NCI-H1417 (cell line): ENCODE results near the gene COL6A3.

Source experiments
- DNase-seq, 3 experiments: peaks; one replicate each; lab custom pipeline; 2025; lab: John Stamatoyannopoulos, UW

Gene COL6A3

DNA sequence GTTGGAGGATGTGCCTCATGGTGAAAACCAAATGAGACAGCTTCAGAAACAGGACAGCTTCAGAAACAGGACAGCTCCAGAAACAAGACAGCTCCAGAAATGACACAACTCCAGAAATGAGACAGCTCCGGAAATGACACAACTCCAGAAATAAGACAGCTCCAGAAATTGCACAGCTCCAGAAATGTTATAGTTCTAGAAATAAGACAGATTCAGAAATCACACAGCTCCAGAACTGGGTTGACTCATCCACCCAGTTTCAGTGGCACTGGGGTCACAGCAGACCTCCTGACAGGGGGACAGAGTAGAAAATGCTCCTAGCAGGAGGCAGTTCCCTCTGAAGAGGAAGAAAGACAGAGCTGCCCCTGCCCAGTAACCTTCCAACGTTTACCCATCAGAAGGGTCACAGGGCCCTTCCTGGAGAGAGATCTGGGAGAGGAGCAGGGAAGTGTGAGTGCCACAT, 26.9 kb upstream of the COL6A3 start:
- DNase-seq, result no peak

DNA sequence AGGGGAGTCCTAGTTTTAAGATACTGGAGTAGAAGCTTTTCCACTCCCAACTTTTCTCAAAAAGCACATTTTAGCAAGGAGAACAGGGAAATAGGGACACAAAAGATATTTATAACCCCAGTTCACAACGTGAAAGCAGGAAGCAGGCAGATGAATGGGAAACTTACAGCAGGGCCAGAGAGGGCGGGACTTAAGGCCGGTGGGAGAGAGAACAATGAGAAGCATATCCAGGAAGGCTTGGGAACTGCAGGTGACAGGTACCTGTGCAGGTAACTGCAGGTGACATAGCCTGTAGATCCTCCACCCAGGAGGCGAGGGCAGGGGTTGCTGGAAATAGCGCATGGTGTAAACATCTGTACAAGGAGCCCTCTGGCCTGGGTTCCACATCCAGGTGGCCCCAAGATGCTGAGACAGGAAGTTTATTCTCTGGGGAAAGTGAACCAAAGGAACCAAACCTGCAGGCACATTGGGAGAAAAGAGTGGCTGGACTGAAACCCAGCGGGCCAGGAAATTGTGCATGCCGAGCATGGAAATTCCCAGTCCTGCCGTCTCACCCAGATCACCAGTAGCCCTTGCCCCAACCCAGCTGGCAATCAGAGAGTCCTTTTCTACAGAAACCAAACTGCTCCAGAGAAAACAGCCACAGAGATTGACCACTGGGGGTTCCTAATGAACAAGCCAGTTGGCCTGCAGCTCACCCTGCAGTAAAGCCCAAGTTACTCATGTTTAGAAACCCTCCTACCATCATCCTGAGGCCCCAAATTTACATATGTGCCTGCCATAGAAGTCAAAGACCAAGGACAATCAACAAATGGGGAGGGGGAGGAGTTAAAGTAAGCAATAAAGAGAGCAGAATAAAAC, 24.3 kb upstream of the COL6A3 start:
- peak; percentile 5 to 56 (median 14) for DNase-seq

DNA sequence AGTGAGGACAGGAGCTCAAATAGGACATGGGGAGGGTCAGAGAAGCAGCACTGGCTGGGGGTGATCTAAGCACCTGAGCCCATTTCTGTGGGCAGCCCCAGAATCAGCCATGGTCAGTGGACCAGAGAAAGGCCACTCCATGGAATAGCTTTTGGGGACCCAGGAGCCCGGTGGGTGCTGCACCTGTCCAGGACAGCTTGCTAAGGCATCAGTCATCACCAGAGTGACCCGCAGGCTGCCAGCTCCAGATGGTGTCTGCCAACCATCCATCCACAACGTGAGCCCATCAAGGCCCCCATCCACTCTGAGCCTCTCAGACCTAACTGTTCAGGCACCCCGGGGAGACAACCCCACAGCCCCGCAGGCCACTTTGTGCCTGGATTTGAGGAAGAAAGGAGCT, 23.6 kb upstream of the COL6A3 start:
- no peak for DNase-seq

DNA sequence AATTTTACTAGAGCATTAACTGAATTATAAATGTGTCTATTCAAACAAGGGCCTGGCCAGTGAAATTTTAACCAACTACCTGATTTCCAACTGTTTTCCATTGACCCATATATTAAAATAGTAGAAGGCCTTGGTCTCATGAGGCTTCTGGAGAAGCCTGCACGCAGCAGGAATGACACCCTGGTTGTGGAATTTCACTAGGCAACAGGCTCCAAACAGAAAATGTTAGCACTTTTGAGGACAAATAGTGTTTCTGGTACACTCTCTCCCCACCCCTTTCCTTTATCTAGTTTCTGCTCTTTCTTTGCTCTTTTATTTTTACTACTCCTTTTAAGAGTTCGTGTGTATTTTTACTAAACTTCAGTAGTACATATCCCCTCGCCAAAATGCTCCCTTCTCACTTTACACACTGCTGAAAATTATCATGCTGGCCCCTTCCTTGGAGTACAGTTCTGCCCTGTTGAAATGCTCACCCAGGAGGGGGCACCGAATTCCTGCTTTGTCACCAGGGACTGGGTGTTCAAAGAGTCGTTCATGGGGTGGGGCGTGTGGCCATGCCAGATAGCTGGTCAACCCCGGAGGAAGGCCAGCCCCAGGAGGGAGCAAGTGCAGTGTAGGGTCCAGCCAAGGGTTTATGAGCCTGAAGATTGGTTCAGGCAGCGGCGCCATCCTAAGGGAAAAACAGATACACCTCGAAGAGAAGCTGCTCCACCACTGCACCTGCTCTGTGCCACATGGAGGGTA, 22.1 kb upstream of the COL6A3 start:
- no peak for DNase-seq

DNA sequence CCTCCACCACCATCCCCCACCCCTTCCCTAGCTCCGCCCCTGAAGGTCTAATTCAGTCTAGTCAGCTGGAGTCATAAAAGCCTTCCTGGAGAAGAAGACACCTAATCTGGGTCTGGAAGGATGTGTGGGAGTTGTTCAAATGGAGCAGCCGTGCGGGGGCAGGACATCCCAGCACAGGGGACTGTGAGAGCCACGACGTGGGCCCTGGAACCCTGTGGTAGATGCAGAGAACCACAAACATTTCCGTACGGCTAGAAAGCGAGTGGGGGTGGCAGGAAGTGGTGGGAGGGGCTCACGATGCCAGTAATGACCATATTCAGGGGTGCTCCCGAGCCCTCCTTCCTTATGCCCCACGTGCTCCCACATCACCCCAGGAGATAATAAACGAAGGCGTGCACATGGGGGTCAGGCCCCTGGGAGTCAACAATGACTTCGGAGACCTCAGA, 20.9 kb upstream of the COL6A3 start:
- no peak for DNase-seq

DNA sequence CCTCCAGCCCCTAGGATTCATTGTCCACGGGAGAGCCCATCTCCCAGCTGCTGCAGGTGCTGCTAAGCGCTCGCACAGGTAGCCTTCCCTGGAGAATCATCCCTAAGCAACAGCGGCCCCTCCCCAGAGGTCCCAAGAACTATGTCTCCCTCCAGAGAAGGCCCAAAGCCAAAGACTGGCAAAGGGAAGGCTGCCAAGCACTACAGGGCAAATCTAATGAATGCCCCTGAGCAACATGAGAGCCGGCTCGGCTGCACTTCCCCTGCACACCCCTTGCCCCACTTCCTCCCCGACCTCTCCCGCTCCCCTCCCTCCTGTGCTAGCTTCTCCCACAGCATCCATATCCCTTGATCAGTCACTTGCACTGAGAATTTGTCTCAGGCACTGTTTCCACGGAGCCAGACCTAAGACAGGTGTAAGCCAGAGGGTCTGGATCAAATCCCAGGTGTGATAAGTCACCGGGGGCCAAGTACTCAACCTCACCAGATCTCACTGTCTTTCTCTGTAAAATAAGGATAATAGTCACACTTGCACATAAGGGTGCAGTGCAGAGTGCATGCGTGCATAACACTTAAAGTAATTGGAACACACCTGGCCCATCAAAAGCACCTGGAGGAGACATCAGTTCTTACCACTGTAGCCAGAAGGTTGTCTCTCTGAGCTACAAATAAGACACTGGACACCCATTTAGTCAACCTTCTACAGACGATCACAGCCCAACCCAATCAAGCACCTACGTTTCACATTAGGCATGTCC, 20.1 kb upstream of the COL6A3 start:
- DNase-seq, result peak in 2 of 3 experiments; percentile 24 to 29

DNA sequence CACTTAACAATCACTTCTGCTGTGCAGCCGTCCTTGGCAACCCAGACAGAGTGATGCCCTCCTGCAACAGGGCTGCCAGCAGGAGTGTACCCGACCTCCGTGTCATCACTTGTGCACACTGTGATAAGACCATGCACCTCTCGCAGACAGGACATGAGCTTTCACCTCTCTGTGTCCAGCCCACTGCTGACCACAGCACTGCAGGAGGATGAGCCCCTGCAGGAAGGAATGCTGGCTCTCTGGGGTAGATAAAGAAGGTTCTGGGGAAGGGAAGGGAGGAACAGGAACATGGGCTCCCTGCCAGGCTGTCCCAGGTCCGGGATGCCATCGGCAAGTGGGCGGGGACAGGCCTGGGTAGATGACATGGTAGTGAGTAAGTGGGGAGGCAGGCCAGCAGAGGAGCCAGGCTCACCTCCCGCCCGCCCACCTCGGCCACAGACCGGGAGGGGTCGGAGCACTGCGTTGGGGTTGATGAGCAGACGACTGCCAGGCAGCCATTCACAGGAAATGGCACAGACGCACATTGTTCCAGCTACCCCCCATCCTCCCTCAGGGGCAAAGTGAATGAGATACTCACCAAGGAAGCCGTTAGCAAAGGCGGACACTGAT, 18.6 kb upstream of the COL6A3 start:
- DNase-seq, result no peak

DNA sequence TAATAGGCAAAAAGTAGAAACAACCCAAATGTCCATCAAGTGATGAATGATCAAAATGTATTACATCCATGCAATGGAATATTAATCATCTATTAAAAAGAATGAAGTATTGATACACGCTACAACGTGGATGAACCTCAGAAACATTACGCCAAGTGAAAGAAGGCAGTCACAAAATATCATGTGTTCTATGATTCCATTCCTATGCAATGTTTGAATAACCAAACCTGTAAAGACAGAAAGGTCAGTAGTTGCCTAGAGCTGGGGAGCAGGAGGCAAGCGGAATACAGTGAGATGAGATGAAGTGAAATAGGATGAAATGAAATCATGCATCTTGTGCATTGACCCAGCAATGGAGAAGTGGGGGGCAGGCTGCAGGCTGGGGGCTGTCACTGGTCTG, 17.9 kb upstream of the COL6A3 start:
- no peak for DNase-seq

DNA sequence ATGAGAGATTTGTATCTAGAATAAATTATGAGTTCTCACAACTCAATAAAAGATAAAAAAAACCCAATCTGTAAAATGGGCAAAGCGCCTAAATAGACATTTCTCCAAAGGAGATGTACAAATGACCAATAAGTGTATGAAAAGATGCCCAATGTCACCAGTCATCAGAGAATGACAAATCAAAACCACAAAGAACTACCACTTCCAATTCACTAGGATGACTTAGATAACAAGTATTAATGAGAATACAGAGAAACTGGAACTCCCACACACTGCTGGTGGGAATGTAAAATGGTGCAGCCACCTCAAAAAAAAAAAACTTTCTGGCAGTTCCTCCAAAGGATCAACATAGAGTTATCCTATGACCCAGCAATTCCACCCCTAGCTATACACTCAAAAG, 17.4 kb upstream of the COL6A3 start:
- no peak for DNase-seq

DNA sequence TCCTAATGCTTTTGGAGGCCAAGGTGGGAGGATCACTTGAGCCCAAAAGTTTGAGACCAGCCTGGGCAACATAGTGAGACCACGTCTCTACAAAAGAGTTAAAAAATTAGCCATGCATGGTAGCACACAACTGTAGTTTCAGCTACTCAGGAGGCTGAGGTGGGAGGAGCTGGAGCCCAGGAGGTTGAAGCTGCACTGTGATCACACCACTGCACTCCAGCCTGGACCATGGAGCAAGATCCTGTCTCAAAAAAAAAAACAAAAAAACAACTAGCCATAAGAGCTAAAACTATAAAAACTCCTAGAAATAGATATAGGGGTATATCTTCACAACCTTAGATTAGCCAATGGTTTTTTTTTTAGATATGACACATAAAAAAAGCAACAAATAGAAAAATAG, 16.9 kb upstream of the COL6A3 start:
- no peak for DNase-seq

DNA sequence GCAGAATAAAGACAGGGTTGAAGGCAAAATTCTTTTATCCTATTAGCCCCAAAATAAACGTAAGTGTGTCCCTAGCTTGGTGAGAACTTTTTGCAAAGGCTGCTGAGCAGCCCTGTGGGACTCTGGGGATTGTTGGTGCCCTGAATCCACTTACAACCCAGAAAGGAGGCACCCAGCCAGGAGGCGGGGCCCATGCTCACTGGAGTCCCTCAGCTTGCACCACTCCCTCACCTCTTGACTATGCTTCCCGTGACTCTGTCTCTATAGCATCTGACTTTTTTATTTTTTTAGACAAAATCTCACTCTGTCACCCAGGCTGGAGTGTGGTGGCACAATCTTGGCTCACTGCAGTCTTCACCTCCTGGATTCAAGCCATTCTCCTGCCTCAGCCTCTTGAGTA, 15.8 kb upstream of the COL6A3 start:
- no peak for DNase-seq

DNA sequence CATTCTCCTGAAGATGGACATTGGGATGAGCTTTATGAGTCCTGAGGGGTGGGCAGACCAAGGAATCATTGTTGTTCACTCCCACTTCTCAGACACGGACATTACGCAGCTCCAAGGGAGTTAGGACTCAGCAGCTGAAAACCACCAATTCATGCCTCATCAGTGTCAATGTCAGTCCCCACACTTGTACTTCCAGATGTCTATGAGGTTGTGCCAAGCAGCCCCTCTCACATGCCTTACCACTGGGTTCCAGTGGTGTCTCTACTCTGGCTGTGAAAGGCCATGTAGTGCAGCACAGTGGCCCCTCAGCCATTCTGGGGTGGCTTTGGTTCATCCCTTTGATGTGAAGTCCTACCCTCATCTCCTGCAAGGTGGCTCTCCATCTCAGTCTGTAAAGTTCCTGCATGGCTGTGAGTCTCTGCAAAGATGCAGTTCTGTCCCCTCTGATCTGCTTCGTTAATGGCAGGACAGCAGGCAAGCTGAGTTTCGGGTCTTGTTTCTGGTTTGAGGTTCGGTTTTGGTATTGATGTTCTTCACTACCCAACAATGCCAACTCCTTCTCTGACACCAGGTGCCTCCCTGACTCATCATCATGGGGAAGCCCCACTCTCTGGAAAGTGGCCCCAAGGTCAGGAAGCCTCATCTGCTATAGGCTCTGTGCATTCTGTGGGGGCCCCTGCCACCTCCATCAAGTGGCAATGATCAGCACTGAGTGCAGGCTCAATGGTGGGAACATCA, 14.0 kb upstream of the COL6A3 start:
- DNase-seq, result no peak

DNA sequence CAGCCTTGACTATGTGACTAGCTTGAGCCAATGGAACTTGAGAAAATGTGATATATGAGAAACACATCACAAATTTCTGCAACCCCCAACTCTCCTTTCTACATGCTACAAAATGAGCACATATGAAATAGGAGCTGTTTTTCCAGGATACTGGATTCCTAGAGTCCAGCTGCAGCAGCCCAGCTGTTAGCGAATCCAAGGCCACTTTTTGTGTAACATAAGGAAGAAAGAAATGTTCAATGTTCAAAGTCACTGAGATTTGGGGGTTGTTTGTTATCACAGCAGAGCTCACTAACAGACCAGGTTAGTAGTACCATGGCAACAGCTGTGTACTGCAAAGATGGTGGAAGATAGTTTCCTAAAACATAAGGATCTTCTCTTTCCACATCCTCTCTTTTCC, 12.6 kb upstream of the COL6A3 start:
- no peak for DNase-seq

DNA sequence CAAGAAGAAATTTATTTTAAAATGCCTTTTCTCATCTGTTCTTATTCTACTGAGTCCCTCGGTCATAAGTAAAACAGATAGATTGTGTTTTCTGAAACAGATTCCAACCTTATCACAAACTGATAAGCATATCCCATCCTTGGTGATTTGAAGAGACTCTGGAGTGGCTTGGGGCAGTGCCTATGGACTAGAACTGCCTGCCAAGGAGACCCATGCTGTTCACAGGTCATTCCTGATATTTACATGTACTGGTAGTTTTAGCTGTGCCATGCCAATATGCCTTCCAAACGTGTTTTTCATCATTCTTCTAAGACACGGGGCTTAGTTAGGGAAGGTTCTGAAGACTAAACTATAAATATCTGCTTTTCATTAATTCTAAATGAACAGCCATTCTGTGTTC, 11.4 kb upstream of the COL6A3 start:
- DNase-seq, result no peak

DNA sequence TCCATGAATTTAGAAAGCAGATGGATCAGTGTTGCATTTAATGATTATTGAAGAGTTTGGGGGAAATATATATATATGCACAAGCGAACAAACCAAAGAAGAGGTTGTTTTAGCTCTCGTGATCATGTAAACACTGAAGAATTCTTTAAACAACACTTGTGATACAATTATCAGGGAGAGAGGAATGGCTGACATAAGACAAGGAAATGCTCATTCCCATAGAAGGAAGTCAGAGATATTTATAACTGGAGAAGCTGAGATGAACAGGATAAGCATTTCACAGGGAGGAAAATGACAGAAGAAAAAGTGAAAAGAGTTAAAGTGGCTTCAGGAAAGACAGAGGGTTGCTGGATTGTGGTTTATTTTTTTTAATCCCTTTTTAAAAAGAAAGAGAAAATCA, 10.6 kb upstream of the COL6A3 start:
- no peak for DNase-seq

DNA sequence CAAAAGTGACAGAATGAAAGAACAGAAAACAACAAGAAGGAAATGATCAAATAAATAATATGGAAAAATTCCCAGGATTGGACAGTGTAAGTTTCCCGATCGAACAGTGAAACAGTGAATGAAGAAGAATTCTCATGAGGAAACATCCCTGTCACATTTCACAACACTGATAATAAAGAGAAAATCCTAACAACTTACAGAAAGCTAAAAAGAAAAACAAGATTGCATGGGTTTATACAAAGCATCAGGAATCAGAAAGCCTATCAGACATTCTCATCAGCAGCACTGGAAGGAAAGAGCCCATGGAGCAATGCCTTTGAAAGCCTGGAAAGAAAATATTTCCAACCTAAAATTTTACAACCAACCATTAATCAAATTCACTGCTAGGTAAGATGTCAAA, 9.9 kb upstream of the COL6A3 start:
- DNase-seq, result no peak

DNA sequence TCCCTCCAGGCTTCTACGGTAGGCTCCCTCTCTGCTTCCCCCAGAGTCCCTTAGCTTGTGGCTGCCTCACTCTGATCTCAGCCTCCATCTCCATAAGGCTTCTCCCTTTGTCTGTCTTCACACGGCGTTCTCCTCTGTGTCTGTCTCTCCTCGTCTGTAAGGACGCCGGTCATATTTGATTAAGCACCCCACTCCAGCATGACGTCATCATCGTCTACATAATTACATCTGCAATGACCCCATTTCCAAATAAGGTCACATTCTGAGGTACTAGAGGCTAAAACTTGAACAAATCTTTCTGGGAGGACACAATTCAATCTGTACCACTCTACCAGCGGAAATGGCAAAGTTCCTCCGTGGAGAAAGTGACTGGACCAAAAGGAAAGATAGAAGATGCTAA, 8.3 kb upstream of the COL6A3 start:
- no peak for DNase-seq

DNA sequence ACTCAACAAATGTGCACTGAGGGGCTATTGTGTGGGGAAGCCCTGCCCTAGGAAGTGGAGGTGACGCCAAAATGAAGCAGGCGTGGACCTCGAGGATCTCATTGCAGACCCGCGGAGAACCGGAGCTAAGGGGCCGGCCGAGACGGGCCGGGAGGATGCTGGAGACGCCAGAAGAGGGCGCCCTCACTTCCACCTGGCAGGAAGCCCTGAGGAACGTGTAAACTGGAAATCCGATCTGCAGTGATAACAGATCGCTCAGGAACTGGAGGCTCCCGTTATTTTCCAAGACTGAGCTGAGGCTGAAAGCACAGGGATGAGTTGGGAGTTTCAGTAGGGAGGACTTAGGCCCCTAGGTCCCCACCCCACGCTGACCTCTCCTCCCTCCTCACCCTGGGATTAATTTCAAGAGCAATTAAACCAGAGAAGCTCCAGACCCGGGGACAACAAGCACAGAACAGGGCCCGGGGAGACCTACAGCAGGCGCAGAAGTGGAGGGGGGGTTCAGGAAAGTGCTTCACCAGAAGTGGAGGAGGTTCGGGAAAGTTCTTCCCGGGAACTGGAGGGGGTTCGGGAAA, 7.7 kb upstream of the COL6A3 start:
- peak; percentile 6 to 41 (median 34) for DNase-seq

DNA sequence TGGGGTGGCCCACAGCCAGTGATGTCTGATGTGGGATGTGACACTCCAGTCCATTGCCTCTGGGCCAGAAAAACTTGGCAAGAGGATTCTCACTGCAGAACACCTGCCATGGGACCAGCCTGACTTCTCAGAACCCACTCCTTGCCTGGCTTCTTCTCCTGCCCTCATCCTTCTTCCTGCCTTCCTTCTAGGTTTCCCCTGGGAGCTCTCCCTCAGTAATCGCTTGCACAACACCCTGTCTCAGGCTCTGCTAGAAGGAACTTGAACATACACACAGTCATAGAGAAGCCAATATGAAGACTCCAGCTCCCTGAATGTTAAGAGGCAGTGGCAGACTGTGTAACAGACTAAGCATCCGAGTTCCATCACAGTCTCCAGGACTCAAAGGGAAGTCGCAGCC, 4.3 kb upstream of the COL6A3 start:
- DNase-seq, result no peak

DNA sequence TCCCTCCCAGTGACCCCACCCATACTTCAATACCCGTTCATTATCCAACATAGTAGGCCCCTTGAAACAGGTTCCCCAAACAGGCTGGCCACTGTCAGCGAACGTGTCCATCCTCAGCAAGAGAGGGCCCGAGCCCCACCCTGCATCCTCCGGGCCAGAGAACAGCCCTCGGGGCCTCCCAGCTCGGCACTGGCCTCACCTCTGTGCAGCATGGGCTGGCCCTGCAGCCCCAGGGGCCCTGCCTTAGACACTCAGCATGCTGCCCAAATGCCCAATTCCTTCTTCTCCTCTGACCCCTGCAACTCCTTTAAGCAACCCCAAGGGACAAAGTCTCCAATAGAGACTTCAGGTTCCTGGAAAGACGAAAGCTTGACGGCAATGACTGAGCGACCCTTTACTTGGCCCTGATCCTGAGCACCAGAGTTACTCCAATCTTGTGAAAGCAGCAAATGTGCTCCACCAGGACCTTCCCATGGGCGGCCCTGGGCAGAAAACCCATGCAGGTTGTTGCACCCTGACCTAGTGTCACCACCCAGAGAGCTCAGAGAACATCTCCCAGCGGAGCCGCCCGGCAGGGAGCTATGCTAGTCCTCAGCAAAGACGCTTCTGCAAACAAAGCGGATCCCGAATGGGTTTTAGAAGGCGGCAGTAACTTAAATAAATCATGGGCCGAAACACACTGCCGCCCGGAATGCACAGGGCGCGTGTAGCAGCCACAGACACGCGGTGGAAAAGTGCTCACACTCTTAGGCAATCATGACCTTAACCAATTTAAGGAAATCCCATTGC, 782 bp downstream of the COL6A3 start:
- no peak for DNase-seq
